Stimulated activated CD8-positive, alpha-beta memory T cell treated with anti-CD3 and anti-CD28 coated beads, Interleukin-7, amount 100 ng/mL, for 4 hours (primary cell): ENCODE results near the gene RNF4.

Experiments
- DNase-seq, 2 donors: peaks; one replicate each; pipeline ENCODE4 v3.0.0-alpha.2; 2020; ENCODE audit warnings: low read depth in 2 of 2

Gene RNF4

DNA sequence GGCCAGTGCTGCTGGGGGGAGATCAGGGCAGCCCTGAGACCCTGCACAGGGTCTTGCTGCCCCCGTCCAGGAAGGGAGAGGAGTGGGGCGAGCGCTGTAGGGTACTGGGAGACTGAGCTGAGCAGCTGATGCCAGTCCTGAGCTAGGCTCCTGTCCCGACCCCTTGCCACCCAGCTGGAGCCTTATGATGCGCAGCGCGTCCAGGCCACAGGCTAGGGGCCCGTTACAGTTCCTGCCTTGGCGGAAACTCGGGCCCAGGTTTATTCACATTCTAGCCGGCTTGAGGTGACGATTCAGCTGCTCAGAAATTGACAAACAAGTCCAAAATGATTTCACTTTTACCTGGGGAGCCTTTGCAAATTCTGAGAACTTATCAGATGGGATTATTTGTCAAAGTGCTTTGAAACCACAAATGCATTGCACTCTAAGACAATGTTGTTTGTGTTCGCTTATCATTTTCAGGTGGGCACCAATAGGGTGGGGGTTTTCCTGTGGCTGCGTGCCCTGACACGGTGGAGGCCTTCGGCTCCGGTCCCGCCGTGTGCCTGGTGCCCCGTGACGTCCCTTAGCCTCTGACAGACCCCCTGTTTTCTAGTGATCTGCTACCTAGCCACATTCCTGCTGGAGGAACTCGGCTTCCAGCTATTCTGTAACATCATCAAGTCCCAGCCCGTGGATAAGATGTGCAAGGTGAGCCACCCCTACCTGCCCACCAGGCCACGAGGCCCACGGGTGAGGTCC, 31.3 kb upstream of the RNF4 start:
- no peak for DNase-seq

DNA sequence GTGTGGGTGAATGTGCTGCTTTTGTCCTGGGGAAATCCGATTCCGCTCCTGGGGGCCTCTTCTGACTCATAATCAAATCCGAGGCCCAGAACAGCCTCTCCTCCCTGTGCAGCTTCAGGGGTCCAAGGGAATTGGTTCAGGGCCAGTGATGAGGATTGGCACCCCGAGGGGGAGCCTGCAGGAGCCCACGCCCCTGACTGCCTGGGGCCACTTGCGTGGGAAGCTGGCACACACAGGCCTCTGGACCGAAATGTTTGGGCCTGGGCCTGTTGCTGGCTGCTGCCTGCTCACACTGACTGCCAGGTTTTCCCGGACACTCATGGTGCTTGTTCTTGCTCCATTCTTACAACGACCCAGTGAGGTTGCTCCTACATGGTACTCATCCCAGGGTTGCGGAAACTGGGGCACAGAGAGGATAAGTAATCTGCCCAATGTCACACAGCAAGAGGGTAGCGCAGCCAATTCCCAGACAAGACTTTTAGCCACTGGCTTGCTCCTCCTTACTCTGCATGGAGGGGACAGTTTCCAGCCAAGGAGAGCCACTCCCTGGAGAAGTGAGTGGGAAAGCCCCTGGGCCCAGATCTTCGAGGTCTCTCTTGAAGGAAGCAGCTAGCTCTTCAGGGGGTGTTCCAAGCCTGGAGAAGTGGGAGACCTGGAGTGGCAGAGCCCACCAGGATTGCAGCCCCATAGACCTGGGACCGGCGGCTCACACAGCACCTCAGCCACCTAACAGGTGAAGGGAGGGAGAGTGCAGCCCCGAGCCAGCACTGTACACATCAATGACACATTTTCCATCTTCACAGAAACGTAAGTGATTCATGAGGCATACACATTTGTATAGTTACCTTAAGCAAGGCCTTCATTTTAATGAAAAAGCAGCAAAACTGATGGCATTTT, 29.8 kb upstream of the RNF4 start:
- no peak for DNase-seq

DNA sequence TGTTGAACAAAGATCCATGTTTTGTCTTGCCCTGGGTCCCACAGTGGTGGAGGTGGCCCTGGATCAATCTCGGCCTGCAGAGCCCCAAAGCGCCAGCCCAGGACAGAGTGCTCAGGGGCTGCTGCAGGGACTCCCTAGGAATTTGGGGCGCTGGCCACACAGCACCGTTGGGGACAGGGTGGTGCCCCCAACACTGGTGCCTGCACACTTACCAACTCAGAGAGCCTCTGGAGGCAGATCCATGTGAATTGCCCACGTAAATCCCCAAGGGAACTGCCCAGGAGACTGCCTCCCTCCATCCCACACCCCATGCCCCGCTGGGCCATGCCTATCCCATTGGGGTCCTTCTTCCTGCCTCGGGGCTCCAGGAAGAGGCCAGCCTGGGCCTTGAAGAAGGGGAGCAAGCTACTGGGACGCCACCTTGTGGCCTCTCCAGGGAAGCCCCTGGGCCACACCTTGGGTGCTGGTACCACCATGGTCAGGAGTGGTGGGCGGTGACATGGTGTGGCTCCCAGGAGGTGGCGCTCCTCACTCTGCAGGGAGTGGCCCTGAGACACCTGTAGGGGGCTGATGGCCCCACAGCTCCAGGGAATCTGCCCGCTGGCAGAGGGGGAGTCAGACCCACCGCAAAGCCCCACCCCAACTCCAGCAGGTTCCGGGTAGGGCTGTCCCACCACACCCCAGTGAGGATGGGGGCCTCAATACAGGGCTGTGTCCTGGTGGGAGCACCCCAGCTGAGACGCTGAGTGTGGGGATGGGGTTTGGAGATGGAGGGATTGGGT, 27.3 kb upstream of the RNF4 start:
- peak; percentile 41 to 54 for DNase-seq

DNA sequence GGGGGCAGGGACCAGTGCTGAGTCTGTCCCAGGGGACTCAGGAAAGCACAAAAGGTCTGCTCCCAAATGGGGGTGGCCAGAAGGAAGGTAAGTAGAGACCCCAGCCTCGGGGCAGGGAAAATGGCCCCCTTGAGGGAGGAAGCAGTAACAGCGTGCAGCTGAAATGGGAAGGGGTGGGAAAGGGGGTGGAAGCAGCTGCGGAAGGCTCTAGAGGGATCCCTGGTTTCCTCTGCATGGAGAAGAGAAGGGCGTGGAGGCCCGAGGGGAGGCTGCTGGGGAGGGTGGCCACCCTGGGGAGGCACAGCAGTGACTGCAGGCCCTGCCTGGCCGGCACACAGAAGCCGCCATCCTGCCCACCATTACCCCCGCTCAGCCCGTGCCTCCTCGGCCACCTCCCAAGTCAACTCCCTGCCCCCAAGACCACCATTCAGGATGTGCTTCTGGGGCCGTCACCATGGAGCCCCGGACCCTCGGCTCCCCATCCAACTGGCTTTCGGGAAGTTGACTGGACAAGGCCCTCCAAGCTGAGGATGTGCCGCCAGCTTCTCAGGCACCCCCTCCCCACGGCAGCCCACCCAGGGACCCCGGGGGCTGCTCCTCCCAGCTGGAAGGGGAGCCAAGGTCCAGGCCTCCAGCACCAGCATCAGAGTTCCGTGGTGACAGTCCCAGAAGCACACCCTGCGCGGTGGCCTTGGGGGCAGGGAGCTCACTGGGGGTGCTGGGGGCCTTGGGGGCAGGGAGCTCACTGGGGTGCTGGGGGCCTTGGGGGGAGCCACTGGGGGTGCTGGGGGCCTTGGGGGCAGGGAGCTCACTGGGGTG, 26.5 kb upstream of the RNF4 start:
- DNase-seq, result no peak

DNA sequence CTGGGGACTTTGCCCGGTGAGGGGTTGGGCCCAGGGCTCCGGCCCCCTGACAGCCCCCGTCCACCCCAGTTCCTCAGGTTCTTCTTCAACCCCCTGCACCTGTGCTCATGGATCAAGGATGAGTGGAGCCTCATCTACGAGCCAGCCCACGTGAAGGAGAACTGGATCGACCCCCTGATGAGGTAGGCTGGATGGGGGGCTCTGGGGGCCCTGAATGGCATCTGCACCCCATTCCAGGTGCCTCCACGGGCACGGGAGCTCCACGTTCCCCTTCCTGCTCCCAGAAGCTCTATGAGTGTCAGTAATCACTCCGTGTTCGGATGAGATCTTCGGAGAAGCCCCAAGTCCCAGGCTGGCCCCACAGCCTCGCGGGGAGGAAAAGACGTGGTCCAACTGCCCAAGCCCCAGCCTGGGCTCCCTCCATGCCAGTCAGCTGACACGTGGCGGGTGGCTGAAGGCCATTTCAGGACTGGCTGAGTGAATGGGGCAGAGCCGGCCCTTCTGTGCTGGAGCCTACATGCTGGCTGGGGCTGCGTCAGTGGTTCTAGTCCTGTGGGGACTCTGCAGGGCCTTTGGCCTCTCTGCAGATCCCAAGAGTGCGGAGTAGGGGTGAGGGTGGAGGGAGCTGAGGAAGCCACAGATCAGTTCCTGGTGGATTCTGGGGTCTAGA, 25.7 kb upstream of the RNF4 start:
- DNase-seq, result no peak

DNA sequence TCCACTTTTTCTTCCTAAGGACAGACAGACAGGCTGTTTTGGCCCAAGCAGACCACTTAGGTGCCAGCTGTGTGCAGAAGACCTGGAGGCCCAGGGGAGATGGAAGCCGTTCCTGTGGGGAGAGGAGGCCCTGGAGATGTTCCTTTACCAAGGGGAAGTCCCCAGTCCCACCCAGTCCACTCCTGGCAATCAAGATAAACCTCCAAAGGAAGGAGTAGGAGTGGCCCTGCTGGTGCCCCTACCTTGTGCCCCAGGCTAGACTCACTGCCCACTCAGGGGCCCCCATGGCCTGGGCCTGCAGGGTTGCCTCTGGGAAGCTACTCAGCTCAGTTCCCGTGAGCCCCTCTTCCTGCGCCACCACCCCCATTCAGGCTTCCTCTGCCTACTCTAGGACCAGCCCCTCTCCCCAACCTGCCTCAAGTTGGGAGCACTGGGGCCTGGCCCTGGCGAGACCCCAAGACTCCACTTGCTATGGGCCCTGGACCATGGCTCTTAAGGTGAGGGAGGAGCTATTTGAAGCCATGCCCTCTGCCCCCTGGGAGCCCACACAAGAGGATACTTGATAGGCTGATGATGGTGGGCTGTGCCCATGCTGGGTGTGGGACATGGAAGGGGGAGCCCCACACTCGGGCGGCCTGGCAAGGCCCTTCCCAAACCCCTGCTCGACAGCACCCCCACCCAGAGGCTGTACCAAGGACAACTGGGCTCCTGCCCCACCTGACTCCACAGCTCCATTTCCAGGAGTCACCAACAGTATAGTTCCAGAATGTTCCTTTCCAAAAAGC, 24.8 kb upstream of the RNF4 start:
- DNase-seq, result no peak

DNA sequence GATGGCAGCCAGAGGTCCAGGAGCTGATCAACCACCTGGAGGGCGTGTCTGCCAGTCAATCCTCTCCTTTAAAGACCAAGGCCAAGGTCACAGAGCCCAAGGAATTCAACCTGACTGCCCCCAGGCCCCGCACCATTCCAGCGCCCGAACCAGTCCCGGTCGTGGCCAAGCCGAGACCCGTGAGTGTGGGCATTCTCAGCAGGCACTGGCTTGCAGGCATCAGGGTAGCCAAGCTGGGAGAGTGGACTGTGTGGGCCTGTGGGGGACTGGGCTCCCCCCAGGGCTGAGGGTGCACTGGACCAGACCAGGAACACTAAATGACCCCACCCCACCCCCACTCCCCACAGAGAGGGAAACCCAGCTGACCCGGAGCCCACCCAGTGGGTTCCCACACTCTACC, 23.8 kb upstream of the RNF4 start:
- no peak for DNase-seq

DNA sequence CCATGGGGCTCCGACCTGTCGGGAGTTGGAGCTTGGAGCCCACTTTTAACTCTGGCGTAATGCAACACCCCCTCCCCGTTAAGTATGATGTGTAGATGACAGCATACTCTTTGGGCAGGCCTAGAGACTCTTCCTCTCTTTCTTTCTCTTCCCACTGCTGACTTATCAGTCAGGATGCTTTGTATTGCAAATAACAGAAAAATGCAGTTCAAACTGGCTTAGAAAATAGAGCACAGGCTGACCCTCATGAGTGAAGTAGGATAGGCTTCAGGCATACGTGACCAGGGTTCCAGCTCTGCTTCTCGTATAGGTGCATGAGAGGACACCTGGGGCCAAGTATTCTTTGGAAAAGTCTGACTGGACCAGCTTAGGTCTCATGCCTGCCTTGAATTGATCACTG, 23.3 kb upstream of the RNF4 start:
- DNase-seq, result no peak

DNA sequence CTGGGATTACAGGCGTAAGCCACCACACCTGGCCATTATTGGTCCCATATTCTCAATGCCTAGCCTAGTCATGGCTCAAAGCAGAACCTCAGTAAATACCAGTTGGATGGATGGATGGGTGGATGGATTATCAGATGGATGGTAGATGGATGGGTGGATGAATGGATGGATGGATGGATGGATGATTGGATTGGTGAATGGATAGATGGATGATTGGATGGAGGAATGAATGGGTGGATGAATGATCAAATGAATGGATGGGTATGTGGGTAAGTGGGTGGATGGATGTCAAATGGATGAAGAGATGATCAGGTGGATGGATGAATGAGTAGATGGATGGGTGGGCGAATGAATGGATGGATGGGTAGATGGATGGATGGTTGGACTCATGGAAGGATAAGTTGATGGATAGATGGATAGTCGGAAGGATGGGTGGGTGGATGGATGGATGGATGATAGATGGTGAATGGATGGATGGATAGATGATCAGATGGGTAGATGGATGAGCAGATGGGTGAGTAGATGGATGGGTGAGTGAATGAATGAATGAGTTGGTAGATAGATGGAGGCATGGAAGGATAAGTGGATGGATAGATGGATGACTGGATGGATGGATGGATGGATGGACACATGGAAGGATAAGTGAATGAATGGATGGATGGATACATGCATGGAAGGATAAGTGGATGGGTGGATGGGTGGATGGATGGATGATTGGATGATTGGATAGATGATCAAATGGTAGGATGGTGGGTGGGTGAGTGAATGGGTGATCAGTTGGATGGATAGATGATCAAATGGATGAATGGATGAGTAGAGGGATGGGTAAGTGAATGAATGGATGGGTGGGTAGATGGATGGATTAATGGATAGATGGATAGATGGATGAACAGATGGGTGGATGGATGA, 22.0 kb upstream of the RNF4 start:
- DNase-seq, result no peak

DNA sequence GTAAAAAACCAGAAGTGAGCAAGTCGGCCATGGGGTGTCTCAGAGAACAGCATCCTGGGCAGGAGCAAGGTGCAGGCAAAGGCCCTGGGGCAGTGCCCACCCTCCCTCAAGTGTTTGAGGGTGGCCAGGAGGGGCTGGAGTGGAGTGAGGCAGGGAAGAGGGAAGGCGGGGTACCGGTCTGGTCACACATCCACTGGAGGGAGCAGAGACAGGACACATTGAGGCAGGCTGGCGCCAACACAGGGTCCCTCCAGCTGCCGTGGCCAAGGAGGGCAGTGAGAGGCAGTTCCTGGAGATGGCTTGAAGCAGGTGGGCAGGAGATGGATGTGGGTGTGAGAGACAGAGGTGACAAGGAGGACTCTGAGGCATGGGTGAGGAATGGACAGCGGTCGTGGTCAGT, 20.3 kb upstream of the RNF4 start:
- no peak for DNase-seq

DNA sequence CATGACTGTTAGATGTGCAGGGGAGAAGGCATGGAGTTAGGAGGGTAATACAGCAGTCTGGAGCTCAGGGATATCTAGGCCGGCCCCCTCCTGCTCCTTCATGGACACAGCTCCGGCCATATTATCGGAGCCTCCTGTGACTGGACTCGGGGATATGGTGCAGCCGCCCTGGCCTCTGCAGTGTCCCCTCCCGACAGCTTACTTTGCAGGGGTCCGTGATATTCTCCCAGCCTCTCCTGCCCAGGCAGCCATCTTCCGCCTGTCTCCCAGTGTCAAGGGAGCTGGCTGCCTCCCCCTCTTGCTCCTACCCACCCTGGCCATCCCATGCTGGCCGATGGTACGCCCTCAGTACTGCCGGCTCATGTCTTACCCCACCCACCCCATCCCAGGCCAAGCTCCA, 19.9 kb upstream of the RNF4 start:
- no peak for DNase-seq

DNA sequence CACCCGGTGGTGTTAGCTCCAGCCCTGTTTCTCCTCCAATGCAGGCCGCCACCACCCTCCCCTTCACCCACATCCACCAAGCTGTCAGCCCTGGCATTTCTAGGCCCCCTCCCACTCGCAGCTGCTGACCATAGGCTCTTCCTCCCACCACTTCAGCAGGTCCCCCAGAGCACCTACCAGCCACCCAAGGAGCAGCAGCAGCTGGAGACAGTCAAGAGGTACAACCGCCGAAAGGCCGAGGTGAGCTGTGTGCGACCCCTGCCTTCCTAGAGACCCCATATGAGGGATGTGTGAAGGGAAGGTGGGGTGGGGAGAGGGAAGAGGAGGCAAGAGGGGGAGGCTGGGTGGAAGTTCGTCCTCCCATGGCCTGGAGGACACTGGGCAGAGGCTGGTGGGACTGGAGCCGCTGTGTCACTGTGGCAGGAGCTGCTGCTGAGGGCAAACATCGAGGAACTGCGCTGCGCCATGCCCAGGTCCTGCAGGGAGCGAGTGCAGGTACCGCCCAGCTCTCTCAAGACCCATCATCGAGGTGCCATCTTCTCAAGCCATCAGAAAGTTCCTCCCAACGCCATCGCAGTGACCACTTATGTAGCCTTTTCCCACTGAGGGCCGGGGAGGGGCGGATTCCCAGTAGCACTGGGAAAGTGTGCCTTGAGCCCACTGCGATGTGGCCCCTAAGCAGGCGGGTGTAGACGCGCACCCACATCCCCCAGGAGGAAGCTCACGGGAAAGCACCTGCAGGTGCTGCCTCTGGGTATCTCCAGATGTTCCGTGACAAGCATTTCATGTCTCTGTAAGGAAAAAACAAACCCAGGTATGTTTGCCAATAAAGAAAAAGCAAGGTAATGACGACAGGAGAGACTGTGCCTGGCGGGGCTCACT, 19.2 kb upstream of the RNF4 start:
- DNase-seq, result no peak

DNA sequence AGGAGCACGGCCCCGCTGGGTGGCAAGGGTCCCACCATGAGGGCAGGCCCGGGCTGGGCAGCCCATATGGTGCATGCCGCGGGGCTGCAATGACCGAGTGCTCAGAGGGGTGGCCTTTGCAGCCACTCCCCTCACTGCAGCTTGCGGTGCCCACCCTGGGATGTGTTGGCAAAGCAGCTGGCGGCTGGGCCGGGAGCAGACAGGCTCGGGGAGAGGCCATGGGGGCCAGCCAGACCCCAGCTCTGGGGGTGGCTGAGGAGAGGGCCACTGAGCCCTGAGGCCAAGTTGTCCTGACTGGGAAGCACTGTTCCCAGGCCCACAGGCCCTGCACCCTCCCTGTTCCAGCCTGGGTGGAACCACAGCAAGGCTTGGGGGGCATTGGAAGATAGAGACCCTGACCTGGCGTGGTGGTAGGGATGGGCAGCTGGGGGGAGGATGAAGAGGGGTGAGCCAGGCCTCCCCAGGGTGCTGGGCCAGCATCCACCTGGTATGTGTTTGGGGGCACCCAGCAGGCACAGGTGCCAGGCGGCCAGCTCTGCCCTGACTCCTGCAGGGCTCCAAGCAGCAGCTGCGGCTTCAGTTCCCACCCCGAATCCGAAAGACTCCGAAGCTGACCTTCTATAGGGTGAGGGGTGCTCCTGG, 18.4 kb upstream of the RNF4 start:
- no peak for DNase-seq

DNA sequence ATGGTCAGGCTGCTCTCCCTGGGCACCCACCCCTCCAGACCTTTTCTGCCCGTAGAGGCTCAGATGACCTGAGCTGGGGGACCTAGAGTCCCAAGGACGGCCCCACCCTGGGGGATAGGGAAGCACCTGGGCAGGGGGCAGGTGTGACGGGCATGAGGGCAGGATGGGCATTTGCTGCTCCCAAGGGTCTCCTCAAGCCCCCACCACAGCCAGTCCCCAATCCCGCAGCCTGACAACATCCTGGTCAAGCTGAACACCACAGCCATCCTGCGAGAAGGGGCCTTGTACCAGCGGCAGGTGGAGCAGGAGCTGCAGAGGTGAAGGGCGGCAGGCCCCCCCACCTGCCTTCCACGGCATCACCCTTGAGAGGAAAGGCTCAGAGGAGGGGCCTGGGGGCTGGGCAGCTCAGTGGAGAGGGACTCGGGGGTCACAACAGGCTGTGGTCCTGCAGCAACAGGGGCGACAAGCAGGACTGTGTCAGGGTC, 17.8 kb upstream of the RNF4 start:
- DNase-seq, result no peak

DNA sequence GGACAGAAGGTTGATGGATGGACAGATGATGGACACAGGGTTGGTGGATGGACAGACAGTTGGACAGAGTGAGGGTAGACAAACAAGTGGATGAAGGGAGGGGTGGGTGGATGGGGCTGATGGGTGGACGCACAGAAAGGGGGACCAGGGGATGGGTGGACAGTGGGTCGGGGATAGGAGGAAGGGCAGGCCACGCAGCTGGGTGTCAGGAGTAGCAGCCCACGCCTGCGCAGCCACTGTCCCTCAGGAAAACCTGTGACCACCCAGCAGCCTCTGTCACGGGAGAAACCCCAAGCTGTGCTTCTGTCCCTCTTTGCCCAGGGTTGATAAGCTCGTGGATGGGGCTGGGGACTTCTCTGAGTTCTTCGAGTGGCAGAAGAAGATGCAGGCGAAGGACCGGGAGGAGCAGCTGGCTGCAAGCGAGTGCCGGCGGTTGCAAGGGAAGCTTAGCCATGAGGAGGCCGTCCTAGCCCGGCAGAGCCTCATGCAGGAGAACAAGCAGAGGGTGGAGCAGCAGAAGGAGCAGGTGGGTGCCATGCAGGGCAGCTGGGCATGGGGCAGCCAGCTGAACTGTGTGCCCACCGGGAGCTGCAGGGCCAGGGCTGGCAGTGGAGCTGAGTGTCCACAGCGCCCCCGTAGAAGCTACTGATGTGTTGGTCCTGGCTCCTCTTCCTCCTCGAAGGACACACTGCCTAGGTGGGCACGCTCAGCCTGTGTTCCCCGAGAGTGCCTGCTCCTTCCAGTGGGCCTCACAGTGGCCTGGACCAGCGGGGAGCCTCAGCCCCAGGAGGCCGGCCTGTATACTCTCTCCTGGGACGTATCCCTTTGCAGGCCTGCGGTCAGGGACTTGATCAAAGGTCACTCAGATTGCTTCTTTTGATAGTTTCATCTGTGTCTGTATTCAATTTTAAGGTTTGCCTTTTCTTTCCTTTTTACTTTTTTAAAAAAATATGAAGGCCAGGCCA, 16.8 kb upstream of the RNF4 start:
- no peak for DNase-seq
